22Rv1 (cell line): ENCODE data around the gene ACTBL2.
"Not testable (repeated sequence)": the region's sequence is repeated elsewhere in the genome, so short reads cannot be mapped to it uniquely, and the experiment has no call there.

Experiments used
- H3K27ac ChIP-seq: fragments of 450-650 bp; 2 replicates; pipeline ENCODE4 v1.5.1; 2017
- ZFX ChIP-seq: fragments of 450-650 bp; IDR thresholded peaks from 2 replicates; pipeline ENCODE4 v1.6.1; 2017; ENCODE audit warnings: antibody characterized with exemption, borderline replicate concordance
- TF ChIP-seq, protein P1 (sequence below): fragments of 450-650 bp; IDR thresholded peaks from 2 replicates; pipeline ENCODE4 v1.5.1; 2017; ENCODE audit warnings: mild to moderate bottlenecking

ACTBL2 gene

DNA sequence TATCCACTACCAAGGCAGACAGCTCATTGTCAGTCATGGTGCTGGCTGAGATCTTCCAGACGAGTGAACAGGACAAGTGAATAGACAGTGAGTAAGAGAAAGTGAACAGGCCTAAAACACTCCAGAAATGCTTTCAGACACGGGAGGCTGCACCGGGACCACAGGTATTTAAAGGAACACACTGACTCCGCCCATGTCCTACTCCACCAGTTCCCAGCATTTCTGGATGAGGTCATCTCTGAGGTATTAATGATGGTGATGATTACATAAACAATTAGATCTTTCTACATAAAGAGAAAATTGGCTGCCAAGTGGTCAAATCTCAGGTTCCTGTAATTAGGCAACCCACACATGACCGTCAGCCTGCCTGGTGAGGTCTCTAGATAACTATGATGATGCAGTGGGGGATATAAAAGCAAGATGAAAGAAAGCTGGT, at the start of gene ACTBL2:
Gene ACTBL2, minus strand, starts transcription at position 141 of the 436 bp plus-strand sequence. Its CDS starts 104 bp downstream, at position 37.
- TF ChIP-seq, protein P1, sequence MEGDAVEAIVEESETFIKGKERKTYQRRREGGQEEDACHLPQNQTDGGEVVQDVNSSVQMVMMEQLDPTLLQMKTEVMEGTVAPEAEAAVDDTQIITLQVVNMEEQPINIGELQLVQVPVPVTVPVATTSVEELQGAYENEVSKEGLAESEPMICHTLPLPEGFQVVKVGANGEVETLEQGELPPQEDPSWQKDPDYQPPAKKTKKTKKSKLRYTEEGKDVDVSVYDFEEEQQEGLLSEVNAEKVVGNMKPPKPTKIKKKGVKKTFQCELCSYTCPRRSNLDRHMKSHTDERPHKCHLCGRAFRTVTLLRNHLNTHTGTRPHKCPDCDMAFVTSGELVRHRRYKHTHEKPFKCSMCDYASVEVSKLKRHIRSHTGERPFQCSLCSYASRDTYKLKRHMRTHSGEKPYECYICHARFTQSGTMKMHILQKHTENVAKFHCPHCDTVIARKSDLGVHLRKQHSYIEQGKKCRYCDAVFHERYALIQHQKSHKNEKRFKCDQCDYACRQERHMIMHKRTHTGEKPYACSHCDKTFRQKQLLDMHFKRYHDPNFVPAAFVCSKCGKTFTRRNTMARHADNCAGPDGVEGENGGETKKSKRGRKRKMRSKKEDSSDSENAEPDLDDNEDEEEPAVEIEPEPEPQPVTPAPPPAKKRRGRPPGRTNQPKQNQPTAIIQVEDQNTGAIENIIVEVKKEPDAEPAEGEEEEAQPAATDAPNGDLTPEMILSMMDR = no peak
- no peak within 1 kb of the TSS for H3K27ac ChIP-seq

DNA sequence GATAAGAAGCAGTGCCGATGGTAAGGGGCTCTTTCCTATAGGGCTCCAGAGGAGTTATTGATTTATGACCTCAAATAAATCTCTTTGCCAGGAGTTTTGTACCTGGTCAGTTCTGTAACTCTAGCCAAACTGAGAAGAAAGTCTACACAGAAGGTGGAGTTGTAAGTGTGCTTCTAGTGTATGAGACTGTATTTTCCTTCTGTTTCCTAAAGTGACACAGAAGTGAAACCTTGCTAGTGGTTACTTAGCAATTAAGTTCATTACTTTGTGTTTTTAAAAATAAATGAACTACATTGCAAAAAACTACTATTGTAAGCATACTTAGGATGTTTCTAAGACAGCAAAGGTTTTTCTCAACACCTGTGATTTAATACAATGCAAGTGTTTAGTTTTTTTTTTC, 48.7 kb upstream of the ACTBL2 start:
- no peak overlapping the region for H3K27ac ChIP-seq
- no peak for TF ChIP-seq ZFX
- TF ChIP-seq, protein P1 = no peak

DNA sequence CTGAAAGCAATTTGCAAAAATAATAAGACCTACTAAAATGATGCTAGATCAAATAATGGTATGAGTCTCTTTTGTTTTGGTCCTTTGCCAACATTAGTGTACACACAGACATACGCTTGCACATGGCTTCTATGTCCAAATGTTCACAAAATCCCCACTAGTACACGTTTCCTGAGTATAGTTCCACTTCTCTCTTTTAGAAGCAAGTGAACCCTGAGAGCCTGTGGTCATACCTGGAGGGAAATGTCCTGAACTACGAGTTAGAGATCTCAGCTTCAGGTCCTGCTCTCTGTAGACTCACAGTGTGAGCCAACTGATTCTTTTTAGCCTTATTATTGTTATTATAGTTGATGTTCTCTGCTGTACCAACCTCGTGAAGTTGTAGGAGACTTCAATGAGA, 47.3 kb upstream of the ACTBL2 start:
- TF ChIP-seq ZFX = no peak
- TF ChIP-seq, protein P1 = no peak
- H3K27ac ChIP-seq = no peak overlapping the region

DNA sequence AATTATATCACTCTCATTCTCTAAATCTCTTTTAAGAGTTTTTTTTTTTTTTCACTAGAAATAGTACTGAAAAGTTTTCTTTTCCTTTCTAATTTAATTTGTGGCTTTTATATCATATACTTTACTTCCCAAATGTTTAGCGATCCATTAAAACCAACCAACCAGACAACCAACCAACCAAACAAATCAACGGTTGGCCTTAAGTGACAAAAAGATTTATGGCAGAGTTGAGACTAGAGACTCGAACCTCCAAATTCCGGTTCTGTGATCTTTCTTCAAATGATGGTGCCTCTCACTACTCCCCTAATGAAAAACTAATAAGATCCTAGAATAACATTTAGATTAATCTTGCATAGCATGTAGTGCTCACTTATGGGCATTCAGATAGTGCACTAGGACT, 45.3 kb upstream of the ACTBL2 start:
- TF ChIP-seq, protein P1 = no peak
- TF ChIP-seq ZFX = no peak
- no peak overlapping the region for H3K27ac ChIP-seq

DNA sequence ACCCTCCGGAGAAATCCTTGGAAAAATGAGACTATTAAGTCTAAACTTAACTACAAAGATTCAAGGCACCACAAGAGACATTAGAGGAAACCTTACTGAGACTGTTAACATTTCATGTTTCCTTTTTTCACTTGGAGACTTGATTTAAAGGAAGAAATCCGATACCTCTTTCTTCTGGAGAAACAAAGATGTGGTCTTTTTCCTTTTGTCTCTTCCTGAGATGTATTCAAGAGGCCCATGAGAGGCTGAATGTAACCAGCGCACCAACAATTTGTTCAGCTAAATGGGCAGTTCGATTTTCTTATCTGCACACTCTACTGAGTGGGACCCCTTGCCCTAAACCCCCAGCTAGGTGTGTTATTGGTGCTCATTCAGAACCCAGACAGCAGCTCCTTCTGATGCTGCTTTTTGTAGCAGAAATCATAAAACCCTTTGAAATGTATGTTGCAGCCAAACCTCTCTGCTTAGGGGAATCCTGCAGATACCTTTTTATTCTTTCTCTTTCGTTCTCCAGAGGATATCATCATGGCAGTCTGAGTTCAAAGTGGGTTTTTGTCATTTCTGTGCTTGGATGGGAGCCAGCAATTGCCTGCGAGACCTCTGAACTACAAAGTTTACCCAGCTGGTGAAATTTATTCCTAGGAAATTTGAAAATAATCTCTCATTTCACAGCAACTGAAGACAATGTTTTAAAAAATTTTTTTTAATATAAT, 41.9 kb upstream of the ACTBL2 start:
- TF ChIP-seq ZFX = no peak
- TF ChIP-seq, protein P1 = no peak
- H3K27ac ChIP-seq = no peak overlapping the region

DNA sequence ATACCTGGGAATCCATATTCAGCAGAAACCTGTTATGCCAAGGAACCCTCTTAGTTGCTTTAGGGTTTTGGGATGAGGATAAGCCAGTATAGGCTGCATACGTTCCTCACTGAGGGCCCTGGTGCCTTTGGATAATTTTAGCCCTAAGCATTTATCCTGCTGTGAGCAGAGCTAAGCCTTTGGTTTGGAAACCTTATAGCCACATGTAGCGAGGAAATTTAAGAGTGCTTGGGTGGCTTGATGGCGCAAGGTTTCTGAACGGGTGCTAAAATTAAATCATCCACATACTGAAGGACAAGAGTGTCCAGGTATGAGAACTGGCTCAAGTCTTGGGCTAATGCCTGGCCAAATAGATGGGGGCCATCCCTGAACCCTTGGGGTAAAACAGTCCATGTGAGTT, 39.9 kb upstream of the ACTBL2 start:
- not testable (repeated sequence) for H3K27ac ChIP-seq

DNA sequence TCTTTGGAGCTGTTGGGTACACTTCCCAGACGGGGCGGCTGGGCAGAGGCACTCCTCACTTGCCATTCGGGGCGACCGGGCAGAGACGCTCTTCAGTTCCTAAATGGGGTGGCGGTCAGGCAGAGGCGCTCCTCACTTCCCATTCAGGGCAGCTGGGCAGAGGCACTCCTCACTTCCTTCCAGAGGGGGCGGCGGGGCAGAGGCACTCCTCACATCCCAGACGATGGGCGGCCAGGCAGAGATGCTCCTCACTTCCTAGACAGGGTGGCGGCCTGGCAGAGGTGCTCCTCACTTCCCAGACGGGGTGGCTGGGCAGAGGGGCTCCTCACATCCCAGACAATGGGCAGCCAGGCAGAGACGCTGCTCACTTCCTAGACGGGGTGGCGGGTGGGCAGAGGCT, 35.8 kb upstream of the ACTBL2 start:
- H3K27ac ChIP-seq = not testable (repeated sequence)

DNA sequence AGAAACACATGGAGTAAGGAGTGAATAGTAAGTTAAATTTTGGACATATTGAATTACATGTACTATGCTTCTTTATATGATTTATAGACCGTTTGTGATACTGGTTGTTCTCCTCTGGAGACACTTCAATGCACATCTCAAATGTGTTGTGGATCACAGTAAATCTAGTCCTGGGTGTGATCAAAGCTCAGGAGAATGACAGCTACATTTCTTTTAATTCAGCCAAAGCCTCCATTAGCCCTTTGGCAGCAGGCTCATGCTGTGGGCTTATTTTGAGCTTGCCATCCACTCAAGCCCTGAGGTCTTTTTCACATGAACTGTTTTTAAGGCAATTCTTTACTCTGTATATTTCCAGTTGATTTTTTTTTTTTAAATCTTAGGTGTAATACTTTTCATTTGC, 34.6 kb upstream of the ACTBL2 start:
- H3K27ac ChIP-seq = no peak overlapping the region
- no peak for TF ChIP-seq ZFX
- TF ChIP-seq, protein P1 = no peak
